DMS53 treated with DMSO at 0.1 percent for 48 hours (cell line): ENCODE results near the gene TMEM151B.
"Not testable (repeated sequence)": the region's sequence is repeated elsewhere in the genome, so short reads cannot be mapped to it uniquely, and the experiment has no call there.

Experiments
- DNase-seq: peaks from one replicate; lab custom pipeline; 2025; ENCODE audit not compliant: unreplicated experiment; lab: John Stamatoyannopoulos, UW

TMEM151B gene

DNA sequence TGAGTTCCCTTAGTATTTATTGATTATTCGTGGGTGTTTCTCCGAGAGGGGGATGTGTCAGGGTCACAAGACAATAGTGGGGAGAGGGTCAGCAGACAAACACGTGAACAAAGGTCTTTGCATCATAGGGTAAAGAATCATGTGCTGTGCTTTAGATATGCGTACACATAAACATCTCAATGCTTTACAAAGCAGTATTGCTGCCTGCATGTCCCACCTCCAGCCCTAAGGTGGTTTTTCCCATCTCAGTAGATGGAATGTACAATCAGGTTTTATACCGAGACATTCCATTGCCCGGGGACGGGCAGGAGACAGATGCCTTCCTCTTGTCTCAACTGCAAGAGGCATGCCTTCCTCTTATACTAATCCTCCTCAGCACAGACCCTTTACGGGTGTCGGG is 58.0 kb downstream of the TMEM151B start:
- DNase-seq, result not testable (repeated sequence)

DNA sequence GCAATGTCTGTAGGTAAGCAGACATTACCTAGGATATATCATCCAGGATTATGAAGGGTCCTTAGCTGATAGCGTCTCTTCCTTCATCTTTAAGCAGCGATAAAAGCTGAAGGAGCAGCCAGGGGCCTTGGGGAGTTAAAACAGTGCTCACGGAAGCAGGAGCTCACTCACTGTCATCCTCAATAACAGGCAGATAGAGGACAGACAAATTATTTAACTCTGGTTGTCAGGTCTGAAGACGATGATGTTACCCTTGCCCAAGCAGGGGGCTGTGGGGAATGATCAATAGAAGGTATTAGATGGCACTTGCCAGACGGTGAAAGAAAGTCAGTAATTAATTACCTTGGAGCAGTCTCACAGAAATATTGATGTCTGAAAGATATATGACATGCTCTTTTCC is 59.6 kb downstream of the TMEM151B start:
- no peak for DNase-seq

DNA sequence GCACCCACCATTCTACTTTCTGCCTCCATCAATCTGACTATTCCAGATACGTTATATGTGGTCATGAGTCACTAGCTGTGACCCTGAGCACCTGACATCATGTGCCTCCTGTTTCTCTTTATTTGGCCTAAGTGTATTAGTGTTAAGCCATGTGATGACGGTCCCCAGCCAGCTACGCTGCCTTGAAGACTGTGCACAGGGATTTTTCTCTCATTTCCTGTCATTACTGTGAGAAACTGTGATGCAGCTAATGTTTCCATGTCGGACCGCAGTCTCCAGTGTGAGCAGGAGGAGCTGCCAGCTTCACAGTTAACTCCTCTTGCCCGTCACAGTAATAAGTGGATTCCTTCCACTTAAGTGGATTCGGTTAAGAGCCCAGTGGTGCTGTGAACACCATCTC is 62.3 kb downstream of the TMEM151B start:
- DNase-seq, result no peak

GRCh38 chr6:44333273-44333919 is 63.1 kb downstream of the TMEM151B start:
- no peak for DNase-seq

DNA sequence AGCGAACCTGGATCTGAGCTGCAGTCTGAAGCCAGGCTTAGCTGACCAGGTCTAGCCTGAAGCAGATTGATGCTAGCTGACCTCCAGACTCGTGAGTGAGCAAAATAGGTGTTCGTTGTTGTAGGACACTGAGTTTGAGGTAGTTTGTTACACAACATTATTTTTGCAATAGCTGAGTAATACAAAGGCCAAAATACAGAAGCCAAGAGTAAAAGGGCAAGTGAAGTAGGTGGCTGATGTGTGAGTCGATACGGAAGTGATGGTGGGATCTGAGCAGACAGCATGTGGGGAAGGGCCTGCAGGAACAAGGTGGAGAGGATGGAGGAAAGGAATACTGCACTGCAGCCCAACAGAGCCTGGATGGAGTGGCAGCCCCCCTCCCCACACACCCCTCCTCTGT is 63.7 kb downstream of the TMEM151B start:
- DNase-seq, result no peak

DNA sequence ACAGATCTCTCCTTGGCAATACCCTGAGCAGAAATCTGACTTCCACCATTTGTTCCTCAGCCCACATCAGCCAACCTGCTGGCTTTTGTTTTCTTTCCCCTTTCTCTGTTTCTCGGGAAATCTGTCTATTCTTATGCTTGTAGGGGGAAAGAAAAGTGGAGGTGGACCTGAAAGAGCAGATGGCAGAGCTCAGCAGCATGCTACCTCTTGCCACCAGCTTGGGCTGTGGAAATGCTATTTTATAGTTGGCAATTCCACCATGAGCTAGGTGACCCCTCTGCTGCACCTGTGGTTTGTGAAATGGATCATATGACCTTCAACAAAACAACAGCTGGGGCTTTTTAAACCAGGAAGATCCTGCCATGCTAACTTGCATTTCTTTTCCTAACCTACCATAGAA is 65.4 kb downstream of the TMEM151B start:
- no peak for DNase-seq

GRCh38 chr6:44338228-44339122 is 68.2 kb downstream of the TMEM151B start:
- DNase-seq, result peak; percentile 58

DNA sequence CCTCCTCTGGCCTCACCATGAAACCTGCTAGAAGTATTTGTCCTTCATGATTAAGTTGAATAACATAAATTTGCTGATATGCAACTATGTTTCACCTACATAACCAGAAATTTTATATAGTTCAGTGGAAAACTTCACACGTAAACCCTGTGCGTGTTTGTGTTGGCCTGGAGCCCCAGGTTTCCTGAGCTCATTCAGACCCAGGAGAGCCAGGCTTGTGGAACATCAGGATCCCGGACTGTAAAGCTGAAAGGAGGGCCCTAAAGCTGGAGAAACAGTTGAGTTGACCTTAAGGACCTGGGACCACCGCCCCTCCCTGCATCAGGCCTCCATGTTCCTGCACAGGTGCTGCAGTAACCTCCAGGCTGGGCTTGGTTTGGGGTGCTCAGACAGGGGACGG is 69.1 kb downstream of the TMEM151B start:
- no peak for DNase-seq

DNA sequence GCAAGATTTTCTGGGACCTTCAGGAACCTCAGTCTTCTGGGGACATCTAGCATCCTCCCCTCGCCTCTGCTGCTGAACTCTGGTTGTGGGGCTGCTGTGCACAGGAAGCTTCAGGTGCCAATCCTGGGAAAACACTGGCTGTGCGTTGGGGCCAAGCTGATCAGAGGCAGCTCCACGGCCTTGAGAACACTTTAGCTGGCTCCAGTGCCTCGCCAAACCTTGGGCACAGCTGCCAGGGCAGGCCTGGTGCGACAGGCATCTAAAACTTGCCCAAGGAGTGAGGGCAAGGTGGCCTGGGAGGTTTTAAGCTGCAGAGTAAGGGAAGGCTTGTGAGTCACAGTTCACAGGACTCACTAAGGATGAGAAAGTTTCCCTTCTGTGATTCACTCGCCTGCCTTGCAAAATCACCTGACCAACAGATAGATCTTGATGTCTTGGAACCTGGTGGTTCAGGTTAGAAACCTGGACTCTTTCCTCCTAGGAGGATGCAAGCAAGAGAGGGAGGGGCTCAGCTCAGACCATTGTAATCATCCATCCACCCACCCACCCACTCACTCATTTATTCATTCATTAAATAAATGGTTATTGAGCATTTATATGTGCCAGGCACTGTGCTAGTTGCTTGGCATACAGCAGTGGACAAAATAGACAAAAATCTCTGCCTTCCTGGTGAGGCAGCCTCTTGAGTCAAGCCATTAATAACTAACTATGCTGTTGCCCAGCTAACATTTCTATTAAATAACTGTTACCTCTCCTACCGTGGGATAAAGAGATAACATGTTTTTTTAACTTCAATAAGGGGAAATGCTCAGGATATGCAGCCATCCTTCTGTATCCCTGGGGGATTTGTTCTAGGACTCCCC is 69.7 kb downstream of the TMEM151B start:
- no peak for DNase-seq

- no peak for DNase-seq
Observed at GRCh38 chr6:44341095-44341890, 71.0 kb downstream of the TMEM151B start.

GRCh38 chr6:44342052-44342451 is 71.8 kb downstream of the TMEM151B start:
- no peak for DNase-seq

DNA sequence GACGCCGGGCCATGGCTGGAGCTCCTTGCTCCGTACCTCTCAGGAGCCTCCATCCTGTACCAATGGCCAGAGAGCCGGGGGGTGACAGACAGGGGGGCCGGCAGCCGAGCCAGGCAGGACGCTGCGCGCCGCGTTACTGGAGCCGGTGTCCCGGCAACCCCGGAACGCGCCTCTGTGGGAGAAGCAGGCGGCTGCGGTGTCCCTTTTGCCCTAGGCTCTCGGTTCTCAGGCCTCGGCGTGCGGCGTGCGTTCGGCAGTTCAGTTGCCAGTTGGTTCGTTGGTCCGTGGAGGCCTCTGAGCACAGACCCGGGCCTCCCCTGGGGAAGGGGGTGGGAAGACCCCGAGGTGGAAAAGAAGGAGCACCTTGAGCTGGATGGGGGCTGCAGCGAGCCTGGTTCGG is 72.2 kb downstream of the TMEM151B start, which contains the start of gene SPATS1:
SPATS1 (plus strand) TSS at position 162 of the 400 bp plus-strand sequence. CDS start 446 bp downstream, outside the sequence.
- DNase-seq, result no peak

DNA sequence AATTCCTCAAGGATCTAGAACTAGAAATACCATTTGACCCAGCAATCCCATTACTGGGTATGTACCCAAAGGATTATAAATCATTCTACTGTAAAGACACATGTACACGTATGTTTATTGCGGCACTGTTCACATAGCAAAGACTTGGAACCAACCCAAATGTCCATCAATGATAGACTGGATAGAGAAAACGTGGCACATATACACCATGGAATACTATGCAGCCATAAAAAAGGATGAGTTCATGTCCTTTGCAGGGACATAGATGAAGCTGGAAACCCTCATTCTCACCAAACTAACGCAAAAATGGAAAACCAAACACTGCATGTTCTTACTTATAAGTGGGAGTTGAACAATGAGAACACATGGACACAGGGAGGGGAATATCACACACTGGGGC is 76.6 kb downstream of the TMEM151B start:
- not testable (repeated sequence) for DNase-seq

DNA sequence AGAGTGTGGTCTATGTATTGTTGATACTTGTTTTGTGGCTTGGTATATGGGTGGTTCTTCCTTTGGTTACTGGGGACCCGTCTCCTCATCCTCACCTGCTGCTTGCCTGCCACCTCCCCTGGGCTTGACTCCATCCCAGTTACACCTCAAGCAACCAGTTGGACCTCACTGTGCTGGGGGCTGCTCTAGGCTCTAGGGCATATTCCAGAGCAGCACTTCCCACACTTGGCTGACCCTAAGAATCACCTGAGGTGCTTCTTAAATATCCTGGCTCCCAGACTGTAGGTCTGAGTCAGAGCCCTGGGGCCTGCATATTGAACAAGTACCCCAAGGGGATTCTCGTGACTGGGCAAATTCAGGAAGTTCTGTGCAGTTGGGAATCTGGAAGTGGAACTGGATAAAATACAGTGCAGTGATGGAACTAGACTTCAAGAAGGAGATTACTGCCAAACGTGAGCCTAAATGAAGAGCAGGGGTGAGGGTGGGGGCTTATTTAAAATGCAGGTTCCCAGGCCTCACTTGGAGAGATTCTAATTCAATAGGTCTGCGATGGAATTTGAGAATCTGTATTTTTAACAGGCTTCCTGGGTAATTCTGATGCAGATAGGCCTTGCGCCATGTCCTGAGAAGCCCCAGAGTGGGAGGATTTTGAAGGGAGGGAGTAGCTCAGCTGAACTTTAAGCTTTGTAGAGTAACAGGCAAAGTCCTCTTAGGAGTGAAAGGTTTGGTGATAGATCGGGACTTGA is 79.8 kb downstream of the TMEM151B start:
- DNase-seq, result no peak

GRCh38 chr6:44350650-44350994 is 80.4 kb downstream of the TMEM151B start:
- not testable (repeated sequence) for DNase-seq

GRCh38 chr6:44352259-44352658 is 82.0 kb downstream of the TMEM151B start:
- no peak for DNase-seq

- no peak for DNase-seq
Observed at GRCh38 chr6:44353336-44353735, 83.1 kb downstream of the TMEM151B start.

- no peak for DNase-seq
Observed at GRCh38 chr6:44355640-44356039, 85.4 kb downstream of the TMEM151B start.

- DNase-seq, result no peak
Observed at GRCh38 chr6:44356487-44356886, 86.2 kb downstream of the TMEM151B start.
